ENCODE data around the gene ADAMTS19. TPM values are rescaled to one million over a fixed set of nuclear protein-coding genes. Genes with fewer than 3 reads are reported as not detected.
A peak's percentile ranks its signal among the peaks of the same experiment; 100 is the strongest.

ADAMTS19 gene
- total and polyA plus RNA-seq, 12 donors: 0.15 to 1.3 (median 0.43) TPM

DNA sequence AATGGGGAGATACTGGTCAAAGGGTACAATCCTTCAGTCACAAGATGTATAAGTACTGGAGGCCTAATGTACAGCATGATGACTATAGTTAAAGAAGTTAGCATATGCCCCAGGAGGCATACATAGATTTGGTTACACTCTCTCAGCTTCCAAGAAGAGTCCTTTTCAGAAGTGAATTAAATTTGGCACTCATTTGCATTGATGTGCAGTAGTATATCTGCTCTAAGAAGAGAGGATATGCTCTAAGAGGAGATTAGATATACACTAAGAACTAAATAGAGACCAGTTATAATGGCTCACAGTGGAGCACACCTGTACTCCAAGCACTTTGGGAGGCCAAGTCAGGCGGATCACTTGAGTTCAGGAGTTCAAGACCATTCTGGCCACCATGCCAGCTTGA is 148.3 kb downstream of the ADAMTS19 start:
- DNase-seq: no peak
- 89 to 93% methylated on average over 1 of the region's 1 CpG for WGBS, 2 donors
- no peak for ATAC-seq
- H3K36me3 ChIP-seq: no peaks in the 10 kb centered on the region
- no peak overlapping the region for H3K4me3 ChIP-seq
- peaks cover 0 to 7% (median 0%) of the 10 kb centered on the region in 11 donors for H3K9me3 ChIP-seq
- no peaks in the 10 kb centered on the region for H3K4me1 ChIP-seq
- no peak overlapping the region for H3K27ac ChIP-seq
- TF ChIP-seq CTCF (IDR thresholded peaks at IDR 0.05): no peak
- intact Hi-C loops (cut with DNase I): no loop called here
- H3K27me3 ChIP-seq: no peaks in the 10 kb centered on the region

DNA sequence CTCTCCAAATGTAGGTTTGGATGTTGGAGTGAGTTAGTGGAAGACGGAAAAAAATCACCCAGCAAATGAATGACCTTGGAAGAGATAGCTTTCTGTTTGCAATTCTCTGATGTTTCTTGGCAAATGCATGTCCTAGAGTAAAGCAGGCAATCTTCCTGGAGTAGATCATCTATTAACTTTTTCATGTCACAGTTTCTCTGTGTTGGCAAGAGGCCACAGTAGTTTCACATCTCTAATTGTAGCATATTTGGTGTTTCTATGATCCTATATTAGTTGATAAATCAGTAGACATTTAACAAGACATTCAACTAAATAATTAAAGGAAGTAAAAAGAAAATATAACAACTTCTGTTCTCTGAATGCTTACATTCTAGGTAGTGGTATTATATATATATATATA is 149.6 kb downstream of the ADAMTS19 start:
- 80 to 83% methylated on average over 1 of the region's 1 CpG for WGBS, 2 donors
- DNase-seq (no peak), ATAC-seq (no peak)
- Histone ChIP-seq H3K4me1 (no peaks in the 10 kb centered on the region), H3K4me3 (no peak overlapping the region), H3K9me3 (peaks cover 0 to 7% (median 0%) of the 10 kb centered on the region in 11 donors), H3K27me3 (no peaks in the 10 kb centered on the region), H3K36me3 (no peaks in the 10 kb centered on the region), H3K27ac (no peak overlapping the region)
- intact Hi-C loops (cut with DNase I): no loop called here
- TF ChIP-seq CTCF (IDR thresholded peaks at IDR 0.05): no peak

DNA sequence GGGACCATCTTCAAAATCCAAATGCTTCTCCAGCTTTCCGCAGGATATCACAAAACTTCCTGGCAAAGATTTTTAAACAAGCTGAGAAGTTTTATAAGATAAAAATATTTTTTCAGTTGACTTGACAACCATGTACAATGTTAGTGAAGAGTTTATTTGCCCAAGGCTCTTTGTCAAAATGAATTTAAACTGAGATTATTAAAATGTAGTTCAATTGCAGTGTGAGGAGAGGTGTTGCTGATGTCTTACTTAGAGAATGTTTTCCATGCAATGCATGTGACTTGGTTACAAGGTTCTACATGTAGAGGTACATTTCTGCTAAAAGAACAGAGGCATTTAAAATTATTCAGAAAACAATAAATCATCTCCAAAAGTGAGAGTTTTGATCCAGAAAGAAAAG is 156.4 kb downstream of the ADAMTS19 start:
- H3K27ac ChIP-seq: no peak overlapping the region
- no peak for TF ChIP-seq CTCF (IDR thresholded peaks at IDR 0.05)
- no peaks in the 10 kb centered on the region for H3K27me3 ChIP-seq
- no peaks in the 10 kb centered on the region for H3K36me3 ChIP-seq
- ATAC-seq (no peak), DNase-seq (no peak)
- H3K9me3 ChIP-seq: peaks cover 0 to 3% (median 0%) of the 10 kb centered on the region in 11 donors
- H3K4me3 ChIP-seq: no peak overlapping the region
- intact Hi-C loops (cut with DNase I): no loop called here
- WGBS, 2 donors: 56 to 69% methylated on average over 1 of the region's 1 CpG
- H3K4me1 ChIP-seq: no peaks in the 10 kb centered on the region

- intact Hi-C loops (cut with DNase I): no loop called here
- H3K27ac ChIP-seq: no peak overlapping the region
These were observed 157.1 kb downstream of the ADAMTS19 start for GRCh38 chr5:129617206-129617605.

More at GRCh38 chr5:129617206-129617605, 157.1 kb downstream of the ADAMTS19 start:
- 78 to 83% methylated on average over 1 of the region's 1 CpG for WGBS, 2 donors
- Histone ChIP-seq H3K36me3 (no peaks in the 10 kb centered on the region), H3K4me3 (no peak overlapping the region), H3K27me3 (no peaks in the 10 kb centered on the region), H3K4me1 (no peaks in the 10 kb centered on the region), H3K9me3 (no peaks in the 10 kb centered on the region)
- ATAC-seq: peak in 1 of 8 donors; percentile 35
- no peak for TF ChIP-seq CTCF (IDR thresholded peaks at IDR 0.05)
- DNase-seq: no peak

All from heart right ventricle (tissue), 16 donors.